Gastrocnemius medialis (tissue), 4 donors: ENCODE results near the gene BCL11A.

Experiments
- POLR2A ChIP-seq, 2 donors: fragments of 450-650 bp; IDR thresholded peaks; one replicate each; pipeline ENCODE4 v1.6.1; 2017; ENCODE audit warnings: antibody characterized with exemption in 2 of 2, mild to moderate bottlenecking in 2 of 2, moderate library complexity in 2 of 2
- TF ChIP-seq, protein P1 (sequence below), 5 experiments: fragments of 450-650 bp in 3 of 5; fragments of 200-600 bp in 2 of 5; sonication (generic) in 2 of 5; IDR thresholded peaks in 4 of 5; conservative IDR thresholded peaks in 1 of 5; 1 replicate in 4 of 5; 2 replicates in 1 of 5; pipeline ENCODE4 v1.5.1; 2016 to 2019; ENCODE audit warnings: antibody characterized with exemption in 5 of 5, mild to moderate bottlenecking in 3 of 5, moderate library complexity in 3 of 5

DNA sequence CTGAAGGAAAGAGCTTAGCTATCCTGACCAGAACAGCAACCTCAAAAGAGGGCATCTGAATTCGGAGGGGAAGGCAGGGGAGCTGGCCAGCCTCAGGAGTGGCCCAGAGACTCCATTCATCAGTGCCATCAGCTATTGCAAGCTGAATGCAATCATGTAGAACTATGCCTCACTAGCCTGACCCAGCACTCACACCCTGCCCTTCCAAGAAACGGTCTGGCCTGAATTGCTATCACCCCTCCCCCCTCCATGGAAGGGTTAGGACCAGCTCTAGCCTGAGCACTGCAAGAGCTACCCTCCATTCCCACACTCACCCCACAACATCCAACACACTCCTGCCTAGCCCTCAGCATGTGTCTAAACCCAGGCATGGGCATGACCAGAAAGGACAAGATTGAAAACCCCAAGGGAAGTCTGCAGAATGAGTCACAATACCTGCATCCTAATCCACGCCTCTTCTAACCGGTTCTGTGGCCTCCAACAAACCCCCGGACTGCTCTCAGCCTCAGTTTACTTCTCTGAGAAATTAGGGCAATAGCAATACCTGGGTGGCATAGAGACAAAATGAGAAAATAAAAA is 120.3 kb downstream of the BCL11A start:
- TF ChIP-seq, protein P1, sequence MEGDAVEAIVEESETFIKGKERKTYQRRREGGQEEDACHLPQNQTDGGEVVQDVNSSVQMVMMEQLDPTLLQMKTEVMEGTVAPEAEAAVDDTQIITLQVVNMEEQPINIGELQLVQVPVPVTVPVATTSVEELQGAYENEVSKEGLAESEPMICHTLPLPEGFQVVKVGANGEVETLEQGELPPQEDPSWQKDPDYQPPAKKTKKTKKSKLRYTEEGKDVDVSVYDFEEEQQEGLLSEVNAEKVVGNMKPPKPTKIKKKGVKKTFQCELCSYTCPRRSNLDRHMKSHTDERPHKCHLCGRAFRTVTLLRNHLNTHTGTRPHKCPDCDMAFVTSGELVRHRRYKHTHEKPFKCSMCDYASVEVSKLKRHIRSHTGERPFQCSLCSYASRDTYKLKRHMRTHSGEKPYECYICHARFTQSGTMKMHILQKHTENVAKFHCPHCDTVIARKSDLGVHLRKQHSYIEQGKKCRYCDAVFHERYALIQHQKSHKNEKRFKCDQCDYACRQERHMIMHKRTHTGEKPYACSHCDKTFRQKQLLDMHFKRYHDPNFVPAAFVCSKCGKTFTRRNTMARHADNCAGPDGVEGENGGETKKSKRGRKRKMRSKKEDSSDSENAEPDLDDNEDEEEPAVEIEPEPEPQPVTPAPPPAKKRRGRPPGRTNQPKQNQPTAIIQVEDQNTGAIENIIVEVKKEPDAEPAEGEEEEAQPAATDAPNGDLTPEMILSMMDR (IDR thresholded peaks at IDR 0.05 in 4 of 5, conservative IDR thresholded peaks at IDR 0.05 in 1 of 5) = no peak
- no peak for TF ChIP-seq POLR2A (IDR thresholded peaks at IDR 0.05)
